HCT116 (cell line): ENCODE measurements around the gene MAML3. TPM values are rescaled to one million over a fixed set of nuclear protein-coding genes. Genes with fewer than 3 reads are reported as not detected.

ENCODE experiments used
- ATAC-seq: fragments of 200-7000 bp; cut with Tn5 transposase; 2 replicates; pipeline ENCODE4 v1.9.1; 2020; ENCODE audit warnings: mild to moderate bottlenecking, moderate library complexity
- BruUV-seq: library from RNA; stranded (reverse); fragments of 400-500 nt; replicated peaks from 2 replicates; lab custom pipeline; 2021; lab: Mats Ljungman, UMichigan
- CTCF ChIA-PET: fragments of 300-600 bp; sonication (Branson Sonifier 250); formaldehyde crosslinking; loops from one replicate; lab custom pipeline; 2021; ENCODE audit warnings: antibody characterized with exemption; lab: Charles Lee
- POLR2A ChIA-PET: fragments of 300-600, 350-600 bp; sonication (Branson Sonifier 250); formaldehyde crosslinking; loops from one replicate; lab custom pipeline; 2021; ENCODE audit warnings: antibody characterized with exemption; lab: Charles Lee
- RAD21 ChIA-PET, 2 experiments: fragments of 300-600 bp; sonication (Branson Sonifier 250); formaldehyde crosslinking; loops; one replicate each; lab custom pipeline; 2023; ENCODE audit warnings: low total read pairs in 2 of 2; ENCODE audit not compliant: uncharacterized antibody in 2 of 2, unreplicated experiment in 2 of 2, low non-redundant PET in 1 of 2; lab: Charles Lee
- DNase-seq: peaks from one replicate; pipeline ENCODE4 v3.0.0-alpha.2; 2010; ENCODE audit warnings: low read depth, low spot score
- H2AFZ ChIP-seq: fragments of 200-600 bp; shearing (Covaris generic), sonication (generic); 2 replicates; pipeline ENCODE4 v1.6.1; 2017; ENCODE audit warnings: low read depth, mixed run types, mixed read lengths, antibody characterized with exemption, low read length; ENCODE audit not compliant: poor library complexity, severe bottlenecking
- H3K27ac ChIP-seq: 2 replicates; pipeline ENCODE4 v1.5.1; 2012; ENCODE audit warnings: low read depth, low read length
- H3K27me3 ChIP-seq: fragments of 200-600 bp; sonication (generic); 2 replicates; pipeline ENCODE4 v1.6.1; 2016; ENCODE audit warnings: mixed run types, low read length, mixed read lengths; ENCODE audit not compliant: insufficient read depth
- H3K36me3 ChIP-seq, 2 experiments: fragments of 200-500 bp in 1 of 2; fragments of 200-600 bp in 1 of 2; sonication (Bioruptor generic) in 1 of 2; sonication (generic) in 1 of 2; 2 replicates each; pipeline versions ENCODE4 v1.5.1 to v1.6.1; 2014 to 2016; ENCODE audit warnings: low read length in 2 of 2, inconsistent platforms in 1 of 2, mixed read lengths in 1 of 2, mixed run types in 1 of 2; ENCODE audit not compliant: insufficient read depth in 2 of 2, control insufficient read depth in 1 of 2
- H3K4me1 ChIP-seq, 2 experiments: fragments of 200-600 bp in 1 of 2; sonication (generic) in 1 of 2; 2 replicates each; pipeline versions ENCODE4 v1.5.1 to v1.6.1; 2012 to 2017; ENCODE audit warnings: low read length in 2 of 2, inconsistent platforms in 1 of 2, mild to moderate bottlenecking in 1 of 2, mixed read lengths in 1 of 2, mixed run types in 1 of 2, moderate library complexity in 1 of 2; ENCODE audit not compliant: insufficient read depth in 2 of 2, control insufficient read depth in 1 of 2
- H3K4me2 ChIP-seq: fragments of 200-600 bp; sonication (generic); 2 replicates; pipeline ENCODE4 v1.6.1; 2017; ENCODE audit warnings: mixed run types, low read length, mixed read lengths
- H3K4me3 ChIP-seq, 2 experiments: fragments of 200-600 bp in 1 of 2; sonication (generic) in 1 of 2; replicated peaks in 1 of 2; 2 replicates each; pipeline ENCODE4 v1.5.1; 2011 to 2016; ENCODE audit warnings: low read length in 2 of 2, control low read depth in 1 of 2, low read depth in 1 of 2, mild to moderate bottlenecking in 1 of 2, mixed read lengths in 1 of 2, mixed run types in 1 of 2
- H3K79me2 ChIP-seq: fragments of 200-600 bp; sonication (generic); 2 replicates; pipeline ENCODE4 v1.6.1; 2017; ENCODE audit warnings: mild to moderate bottlenecking, mixed run types, low read length, moderate library complexity, mixed read lengths; ENCODE audit not compliant: insufficient read depth
- H3K9ac ChIP-seq: fragments of 200-600 bp; sonication (generic); 2 replicates; pipeline ENCODE4 v1.6.1; 2016; ENCODE audit warnings: low read length, mixed read lengths
- H3K9me2 ChIP-seq: fragments of 200-600 bp; sonication (generic), shearing (Covaris generic); 2 replicates; pipeline ENCODE4 v1.6.1; 2017; ENCODE audit warnings: mixed run types, mild to moderate bottlenecking, moderate library complexity; ENCODE audit not compliant: insufficient read depth
- H3K9me3 ChIP-seq, 2 experiments: fragments of 200-500 bp in 1 of 2; fragments of 200-600 bp in 1 of 2; sonication (Bioruptor generic) in 1 of 2; sonication (generic) in 1 of 2; 2 replicates each; pipeline ENCODE4 v1.6.1; 2014 to 2017; ENCODE audit warnings: low read length in 2 of 2, mixed read lengths in 2 of 2, inconsistent platforms in 1 of 2, low read depth in 1 of 2, mild to moderate bottlenecking in 1 of 2, mixed run types in 1 of 2, moderate library complexity in 1 of 2; ENCODE audit not compliant: control insufficient read depth in 1 of 2, insufficient read depth in 1 of 2
- H4K20me1 ChIP-seq: fragments of 200-600 bp; sonication (generic), shearing (Covaris generic); 2 replicates; pipeline ENCODE4 v1.6.1; 2017; ENCODE audit warnings: mixed run types, mild to moderate bottlenecking, moderate library complexity; ENCODE audit not compliant: insufficient read depth
- CBX3 ChIP-seq: IDR thresholded peaks from 2 replicates; pipeline ENCODE4 v1.6.1; 2012; ENCODE audit warnings: low read depth
- CEBPB ChIP-seq: IDR thresholded peaks from 2 replicates; pipeline ENCODE4 v1.6.1; 2012; ENCODE audit warnings: low read depth
- EGR1 ChIP-seq: IDR thresholded peaks from 2 replicates; pipeline ENCODE4 v1.6.1; 2012; ENCODE audit warnings: low read depth
- ELF1 ChIP-seq: IDR thresholded peaks from 2 replicates; pipeline ENCODE4 v1.6.1; 2012; ENCODE audit warnings: low read depth, borderline replicate concordance
- EZH2 ChIP-seq: fragments of 200-600 bp; sonication (generic); IDR thresholded peaks from 2 replicates; pipeline ENCODE4 v1.6.1; 2017; ENCODE audit warnings: antibody characterized with exemption, mixed run types
- FOSL1 ChIP-seq: IDR thresholded peaks from 2 replicates; pipeline ENCODE4 v1.6.1; 2012; ENCODE audit warnings: low read depth
- MAX ChIP-seq: IDR thresholded peaks from 2 replicates; pipeline ENCODE4 v1.6.1; 2012
- POLR2A ChIP-seq: IDR thresholded peaks from 2 replicates; pipeline ENCODE4 v1.7.0; 2011; ENCODE audit warnings: borderline replicate concordance; ENCODE audit not compliant: insufficient read depth, insufficient read length; ENCODE audit errors: extremely low read depth
- REST ChIP-seq: IDR thresholded peaks from 2 replicates; pipeline ENCODE4 v1.6.1; 2012; ENCODE audit warnings: low read depth
- SP1 ChIP-seq: IDR thresholded peaks from 2 replicates; pipeline ENCODE4 v1.6.1; 2012; ENCODE audit warnings: low read depth
- SRF ChIP-seq: IDR thresholded peaks from 2 replicates; pipeline ENCODE4 v1.6.1; 2012; ENCODE audit warnings: low read depth
- YY1 ChIP-seq: IDR thresholded peaks from 2 replicates; pipeline ENCODE4 v1.6.1; 2011; ENCODE audit warnings: low read length, low read depth, moderate library complexity, mild to moderate bottlenecking; ENCODE audit not compliant: insufficient replicate concordance; ENCODE audit errors: extremely low read depth
- ZBTB33 ChIP-seq: IDR thresholded peaks from 2 replicates; pipeline ENCODE4 v1.6.1; 2011; ENCODE audit warnings: mild to moderate bottlenecking, low read length, moderate library complexity; ENCODE audit not compliant: insufficient replicate concordance; ENCODE audit errors: extremely low read depth
- ZFX ChIP-seq: fragments of 450-650 bp; IDR thresholded peaks from 2 replicates; pipeline ENCODE4 v1.6.1; 2017
- intact Hi-C: fragments of 100-400 bp; cut with micrococcal nuclease; formaldehyde crosslinking; loops from 2 replicates; pipeline ENCODE4 v1.10.0; 2022
- total RNA-seq: library from RNA; stranded (reverse); gene quantifications from one replicate; pipeline ENCODE4 v1.2.1, GENCODE V29; 2021; ENCODE audit not compliant: unreplicated experiment

Gene MAML3
- total RNA-seq, 1 experiment from 2014 or later, result 3.1 TPM

GRCh38 chr4:140078366-140078765 lies 75.6 kb downstream of the MAML3 start:
- POLR2A ChIA-PET, result no interaction called here
- BruUV-seq, result no TSS peak
- Histone ChIP-seq H3K9ac (no peak overlapping the region), H3K27me3 (no peaks in the 10 kb centered on the region), H3K79me2 (no peaks in the 10 kb centered on the region), H3K4me3 (no peak overlapping the region), H3K36me3 (no peaks in the 10 kb centered on the region), H3K4me1 (peaks cover 0 to 3% of the 10 kb centered on the region in 2 experiments; a peak in 1 of 4 replicates), H3K4me2 (no peak overlapping the region), H3K9me2 (no peaks in the 10 kb centered on the region), H3K9me3 (no peaks in the 10 kb centered on the region), H4K20me1 (no peaks in the 10 kb centered on the region), H3K27ac (no peak overlapping the region), H2AFZ (no peak overlapping the region)
- no peak for DNase-seq
- RAD21 ChIA-PET, result no interaction called here
- CTCF ChIA-PET, result no interaction called here
- ATAC-seq, result no peak
- TF ChIP-seq EZH2 (no peak), REST (no peak), SP1 (no peak), FOSL1 (no peak), ZFX (no peak)
- intact Hi-C loops, result no loop called here

- no peaks in the 10 kb centered on the region for H3K9me2 ChIP-seq
- ATAC-seq, result no peak
- no peak overlapping the region for H3K9ac ChIP-seq
- ChIA-PET RAD21 (no interaction called here), POLR2A (no interaction called here), CTCF (no interaction called here)
- H3K4me1 ChIP-seq, result peaks cover 0 to 3% of the 10 kb centered on the region in 2 experiments; a peak in 1 of 4 replicates
- H3K4me2 ChIP-seq, result no peak overlapping the region
- H3K36me3 ChIP-seq, result no peaks in the 10 kb centered on the region
- no peak overlapping the region for H3K4me3 ChIP-seq
- no peaks in the 10 kb centered on the region for H3K9me3 ChIP-seq
- no peaks in the 10 kb centered on the region for H3K27me3 ChIP-seq
- no peaks in the 10 kb centered on the region for H3K79me2 ChIP-seq
- H2AFZ ChIP-seq, result no peak overlapping the region
- no peak overlapping the region for H3K27ac ChIP-seq
- intact Hi-C loops, result no loop called here
- no TSS peak for BruUV-seq
- H4K20me1 ChIP-seq, result no peaks in the 10 kb centered on the region
- TF ChIP-seq POLR2A (no peak), ELF1 (no peak), ZFX (no peak), SRF (no peak), YY1 (no peak), CEBPB (no peak), ZBTB33 (no peak), SP1 (no peak), CBX3 (no peak), EGR1 (no peak), MAX (no peak), FOSL1 (no peak)
- no peak for DNase-seq
These were observed 77.7 kb downstream of the MAML3 start for GRCh38 chr4:140076307-140076706.
